Trophoblast cell (in vitro differentiated cells and primary cell): ENCODE data around the gene KAT6B.

Experiments used
- DNase-seq, 2 donors: peaks; one replicate each; pipeline ENCODE4 v3.0.0-alpha.2; 2016
- H2AFZ ChIP-seq: 2 replicates; pipeline ENCODE4 v1.6.1; 2013; ENCODE audit warnings: low read length, moderate library complexity, mild to moderate bottlenecking; ENCODE audit not compliant: insufficient read depth, poor library complexity
- H2AK5ac ChIP-seq: 2 replicates; pipeline ENCODE4 v1.6.1; 2013; ENCODE audit warnings: mild to moderate bottlenecking, low read length
- H2BK120ac ChIP-seq: 2 replicates; pipeline ENCODE4 v1.6.1; 2013; ENCODE audit warnings: low read length, mild to moderate bottlenecking, moderate library complexity; ENCODE audit not compliant: insufficient read depth, poor library complexity
- H2BK12ac ChIP-seq: 2 replicates; pipeline ENCODE4 v1.6.1; 2013; ENCODE audit warnings: mild to moderate bottlenecking, low read length, moderate library complexity
- H2BK5ac ChIP-seq: 2 replicates; pipeline ENCODE4 v1.6.1; 2013; ENCODE audit warnings: low read length, low read depth, moderate library complexity, mild to moderate bottlenecking; ENCODE audit not compliant: poor library complexity
- H3K14ac ChIP-seq: 2 replicates; pipeline ENCODE4 v1.6.1; 2013; ENCODE audit warnings: mild to moderate bottlenecking, low read length
- H3K18ac ChIP-seq: 2 replicates; pipeline ENCODE4 v1.6.1; 2013; ENCODE audit warnings: mild to moderate bottlenecking, low read length
- H3K23ac ChIP-seq: 2 replicates; pipeline ENCODE4 v1.6.1; 2013; ENCODE audit warnings: low read length
- H3K27ac ChIP-seq: 2 replicates; pipeline ENCODE4 v1.5.1; 2013; ENCODE audit warnings: low read depth, mild to moderate bottlenecking, inconsistent platforms, low read length, moderate library complexity
- H3K27me3 ChIP-seq: 2 replicates; pipeline ENCODE4 v1.6.1; 2013; ENCODE audit warnings: inconsistent platforms, mild to moderate bottlenecking, low read length, moderate library complexity; ENCODE audit not compliant: insufficient read depth
- H3K36me3 ChIP-seq, 2 experiments: 1 replicate in 1 of 2; 2 replicates in 1 of 2; pipeline ENCODE4 v1.6.1; 2013; ENCODE audit warnings: low read length in 2 of 2, mild to moderate bottlenecking in 2 of 2, moderate library complexity in 1 of 2; ENCODE audit not compliant: insufficient read depth in 2 of 2, control insufficient read depth in 1 of 2
- H3K4ac ChIP-seq: 2 replicates; pipeline ENCODE4 v1.6.1; 2013; ENCODE audit warnings: low read depth, mild to moderate bottlenecking, low read length, moderate library complexity
- H3K4me1 ChIP-seq, 2 experiments: 1 replicate in 1 of 2; 2 replicates in 1 of 2; pipeline ENCODE4 v1.6.1; 2013; ENCODE audit warnings: low read length in 2 of 2, mild to moderate bottlenecking in 2 of 2, moderate library complexity in 1 of 2; ENCODE audit not compliant: insufficient read depth in 2 of 2, control insufficient read depth in 1 of 2
- H3K4me2 ChIP-seq: 2 replicates; pipeline ENCODE4 v1.6.1; 2013; ENCODE audit warnings: inconsistent platforms, mild to moderate bottlenecking, low read length, moderate library complexity
- H3K4me3 ChIP-seq: 2 replicates; pipeline ENCODE4 v1.5.1; 2013; ENCODE audit warnings: mild to moderate bottlenecking, low read depth, low read length, inconsistent platforms
- H3K79me1 ChIP-seq: one replicate; pipeline ENCODE4 v1.6.1; 2013; ENCODE audit warnings: low read length
- H3K79me2 ChIP-seq: 2 replicates; pipeline ENCODE4 v1.6.1; 2013; ENCODE audit warnings: low read length, mild to moderate bottlenecking; ENCODE audit not compliant: control insufficient read depth, insufficient read depth, poor library complexity
- H3K9ac ChIP-seq: 2 replicates; pipeline ENCODE4 v1.6.1; 2013; ENCODE audit warnings: mild to moderate bottlenecking, low read length
- H3K9me3 ChIP-seq: 2 replicates; pipeline ENCODE4 v1.6.1; 2013; ENCODE audit warnings: low read depth, mild to moderate bottlenecking, control low read depth, inconsistent platforms, low read length; ENCODE audit not compliant: insufficient read depth
- H4K12ac ChIP-seq: 2 replicates; pipeline ENCODE4 v1.6.1; 2013; ENCODE audit warnings: low read depth, mild to moderate bottlenecking, low read length, moderate library complexity
- H4K8ac ChIP-seq: 2 replicates; pipeline ENCODE4 v1.6.1; 2013; ENCODE audit warnings: low read depth, mild to moderate bottlenecking, low read length, moderate library complexity
- H4K91ac ChIP-seq: one replicate; pipeline ENCODE4 v1.6.1; 2013; ENCODE audit warnings: low read depth, mild to moderate bottlenecking, low read length, moderate library complexity
- WGBS: extraction: QIAGEN DNeasy Blood & Tissue Kit; methylation state at CpG from one replicate; pipeline ENCODE4 v1.1.7; 2013; ENCODE audit warnings: missing lambda C conversion rate; ENCODE audit not compliant: insufficient read length, insufficient coverage; ENCODE audit errors: extremely low coverage; 5-methylcytosine and 5-hydroxymethylcytosine counted together

The KAT6B gene

GRCh38 chr10:75068523-75068922 is 242.1 kb downstream of the KAT6B start:
- no peak for DNase-seq
- no peak overlapping the region for H3K18ac ChIP-seq
- no peak overlapping the region for H3K4ac ChIP-seq
- H2BK120ac ChIP-seq, result no peak overlapping the region
- no peaks in the 10 kb centered on the region for H3K79me2 ChIP-seq
- no peak overlapping the region for H3K27ac ChIP-seq
- no peaks in the 10 kb centered on the region for H3K36me3 ChIP-seq
- no peak overlapping the region for H2AK5ac ChIP-seq
- H2AFZ ChIP-seq, result no peak overlapping the region
- no peak overlapping the region for H2BK5ac ChIP-seq
- H3K9ac ChIP-seq, result no peak overlapping the region
- H3K4me1 ChIP-seq, result no peaks in the 10 kb centered on the region
- H3K14ac ChIP-seq, result no peak overlapping the region
- H3K79me1 ChIP-seq, result no peaks in the 10 kb centered on the region
- H4K8ac ChIP-seq, result no peak overlapping the region
- no CpG with 5 or more reads among the region's 6 CpGs for WGBS
- no peak overlapping the region for H2BK12ac ChIP-seq
- H3K23ac ChIP-seq, result no peak overlapping the region
- H3K4me2 ChIP-seq, result no peak overlapping the region
- H4K91ac ChIP-seq, result no peak overlapping the region
- H3K27me3 ChIP-seq, result no peaks in the 10 kb centered on the region
- no peak overlapping the region for H4K12ac ChIP-seq
- no peak overlapping the region for H3K4me3 ChIP-seq
- peaks cover 2% of the 10 kb centered on the region for H3K9me3 ChIP-seq

DNA sequence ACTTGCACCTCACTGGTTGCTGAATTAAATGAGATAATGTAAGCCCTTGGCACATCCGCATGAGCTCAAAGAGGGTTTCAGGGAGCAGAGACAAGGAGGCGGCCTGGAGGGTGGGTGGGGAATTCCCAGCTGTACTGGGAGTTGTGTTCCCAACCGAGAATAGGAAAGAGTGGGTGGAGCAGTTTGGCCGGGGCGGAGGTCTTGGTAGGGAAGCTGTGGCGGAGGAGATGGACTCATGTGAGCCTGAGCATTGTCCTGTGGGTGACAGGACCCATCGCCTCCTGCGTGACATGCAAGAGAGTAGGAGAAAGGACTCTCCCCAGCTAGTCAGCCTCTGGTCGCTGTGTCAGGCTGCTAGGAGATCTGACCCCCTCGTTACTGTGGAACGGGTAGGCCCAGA is 244.1 kb downstream of the KAT6B start:
- WGBS, result no CpG with 5 or more reads among the region's 11 CpGs
- H3K9ac ChIP-seq, result no peak overlapping the region
- H3K27me3 ChIP-seq, result no peaks in the 10 kb centered on the region
- H3K79me1 ChIP-seq, result no peaks in the 10 kb centered on the region
- no peak overlapping the region for H3K4ac ChIP-seq
- H3K9me3 ChIP-seq, result peaks cover 2% of the 10 kb centered on the region
- no peaks in the 10 kb centered on the region for H3K4me1 ChIP-seq
- H2BK120ac ChIP-seq, result no peak overlapping the region
- H3K14ac ChIP-seq, result no peak overlapping the region
- no peak overlapping the region for H3K23ac ChIP-seq
- H2BK12ac ChIP-seq, result no peak overlapping the region
- no peak overlapping the region for H4K91ac ChIP-seq
- no peak overlapping the region for H3K4me2 ChIP-seq
- no peak for DNase-seq
- no peak overlapping the region for H3K18ac ChIP-seq
- no peak overlapping the region for H2BK5ac ChIP-seq
- no peak overlapping the region for H2AFZ ChIP-seq
- H3K4me3 ChIP-seq, result no peak overlapping the region
- no peak overlapping the region for H4K12ac ChIP-seq
- no peak overlapping the region for H2AK5ac ChIP-seq
- H3K36me3 ChIP-seq, result no peaks in the 10 kb centered on the region
- H3K27ac ChIP-seq, result no peak overlapping the region
- H4K8ac ChIP-seq, result no peak overlapping the region
- H3K79me2 ChIP-seq, result no peaks in the 10 kb centered on the region

DNA sequence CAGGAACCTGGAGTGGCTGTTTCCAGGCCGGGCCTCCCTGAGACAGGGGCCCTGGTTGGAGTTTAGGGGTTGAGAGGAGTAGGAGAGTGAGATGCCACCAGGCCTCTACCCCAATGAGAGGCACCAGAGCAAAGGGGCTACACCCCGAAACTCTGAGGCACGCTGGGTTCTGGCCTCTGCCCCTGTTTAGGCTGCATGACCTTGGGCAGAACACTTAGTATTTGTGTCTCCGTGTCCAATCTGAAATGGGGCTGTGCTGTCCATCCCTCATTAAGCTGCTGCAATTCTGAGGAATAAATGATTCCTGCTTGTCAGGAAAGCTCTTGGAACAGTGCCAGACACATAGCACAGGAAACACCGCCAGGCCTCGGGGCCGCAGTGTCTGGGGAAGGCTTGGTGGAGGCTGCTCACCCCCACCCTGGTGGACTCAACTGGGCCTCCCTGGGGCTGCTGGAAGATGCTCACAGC is 244.6 kb downstream of the KAT6B start:
- Histone ChIP-seq H2AK5ac (no peak overlapping the region), H3K9me3 (peaks cover 2% of the 10 kb centered on the region), H3K23ac (no peak overlapping the region), H3K4me3 (no peak overlapping the region), H3K27ac (no peak overlapping the region), H2BK5ac (no peak overlapping the region), H3K79me1 (no peaks in the 10 kb centered on the region), H3K4me2 (no peak overlapping the region), H2AFZ (peak overlapping the region; percentile 19), H3K27me3 (no peaks in the 10 kb centered on the region), H3K4me1 (no peaks in the 10 kb centered on the region), H2BK12ac (no peak overlapping the region), H4K8ac (no peak overlapping the region), H3K14ac (no peak overlapping the region), H3K79me2 (no peaks in the 10 kb centered on the region), H4K12ac (no peak overlapping the region), H4K91ac (no peak overlapping the region), H2BK120ac (no peak overlapping the region), H3K9ac (no peak overlapping the region), H3K18ac (no peak overlapping the region), H3K4ac (no peak overlapping the region), H3K36me3 (no peaks in the 10 kb centered on the region)
- no CpG with 5 or more reads among the region's 7 CpGs for WGBS
- no peak for DNase-seq

GRCh38 chr10:75071756-75072155 is 245.4 kb downstream of the KAT6B start:
- H2BK12ac ChIP-seq, result no peak overlapping the region
- no peaks in the 10 kb centered on the region for H3K4me1 ChIP-seq

More at GRCh38 chr10:75071756-75072155, 245.4 kb downstream of the KAT6B start:
- Histone ChIP-seq H3K9ac (no peak overlapping the region), H4K91ac (no peak overlapping the region), H2AFZ (no peak overlapping the region), H3K79me2 (no peaks in the 10 kb centered on the region), H3K18ac (no peak overlapping the region), H3K14ac (no peak overlapping the region), H3K23ac (no peak overlapping the region), H4K8ac (no peak overlapping the region), H2BK120ac (no peak overlapping the region), H3K9me3 (peaks cover 2% of the 10 kb centered on the region), H2BK5ac (no peak overlapping the region), H3K36me3 (no peaks in the 10 kb centered on the region), H3K4me2 (no peak overlapping the region), H3K79me1 (no peaks in the 10 kb centered on the region), H3K4ac (no peak overlapping the region), H3K27ac (no peak overlapping the region), H4K12ac (no peak overlapping the region), H3K27me3 (no peaks in the 10 kb centered on the region), H3K4me3 (no peak overlapping the region), H2AK5ac (no peak overlapping the region)
- no peak for DNase-seq
- no CpG with 5 or more reads among the region's 14 CpGs for WGBS
